Esophagus squamous epithelium (tissue), 5 donors: Measurements from ENCODE around the gene MID2. TPM values are rescaled to one million over a fixed set of nuclear protein-coding genes. Genes with fewer than 3 reads are reported as not detected.
"Not testable (repeated sequence)": the region's sequence is repeated elsewhere in the genome, so short reads cannot be mapped to it uniquely, and the experiment has no call there.

ENCODE experiments used
- DNase-seq: peaks from one replicate; lab custom pipeline; 2025; lab: John Stamatoyannopoulos, UW
- H3K27ac ChIP-seq, 4 donors: fragments of 200-600 bp; sonication (generic); one replicate each; pipeline ENCODE4 v1.5.1; 2016 to 2019; ENCODE audit warnings: mild to moderate bottlenecking in 1 of 4
- H3K27me3 ChIP-seq, 4 donors: fragments of 200-600 bp; sonication (generic); 1 replicate in 3 of 4; 2 replicates in 1 of 4; pipeline versions ENCODE4 v1.5.1 to v1.6.0; 2017 to 2021; ENCODE audit warnings: antibody characterized with exemption in 1 of 4
- H3K36me3 ChIP-seq, 3 donors: fragments of 200-600 bp; sonication (generic); one replicate each; pipeline ENCODE4 v1.5.1; 2016 to 2019
- H3K4me1 ChIP-seq, 3 donors: fragments of 200-600 bp; sonication (generic); one replicate each; pipeline ENCODE4 v1.5.1; 2017 to 2019
- H3K4me3 ChIP-seq, 4 donors: fragments of 200-600 bp; sonication (generic); 1 replicate in 3 of 4; 2 replicates in 1 of 4; pipeline ENCODE4 v1.5.1; 2016 to 2019; ENCODE audit warnings: mild to moderate bottlenecking in 2 of 4, moderate library complexity in 1 of 4
- H3K9me3 ChIP-seq, 3 donors: fragments of 200-600 bp; sonication (generic); one replicate each; pipeline ENCODE4 v1.5.1; 2016 to 2019
- POLR2A ChIP-seq, 4 donors: fragments of 450-650 bp; IDR thresholded peaks; one replicate each; pipeline ENCODE4 v1.6.1; 2017; ENCODE audit warnings: antibody characterized with exemption in 4 of 4, mild to moderate bottlenecking in 4 of 4, moderate library complexity in 3 of 4
- WGBS, 2 donors: methylation state at CpG; one replicate each; pipeline ENCODE4 v1.1.5; 2018; 5-methylcytosine and 5-hydroxymethylcytosine counted together
- intact Hi-C: fragments of 100-400 bp; cut with DNase I; formaldehyde crosslinking; loops from one replicate; pipeline ENCODE4 v1.15.0; 2022
- total RNA-seq, 4 donors: library from RNA; depleted of rRNA; stranded (reverse); fragments of >200 nt; gene quantifications; one replicate each; pipeline ENCODE4 v1.1.0, GENCODE V29; 2016
- TF ChIP-seq, protein P1 (sequence below), 6 experiments: fragments of 450-650 bp in 4 of 6; fragments of 200-600 bp in 2 of 6; sonication (generic) in 2 of 6; IDR thresholded peaks; one replicate each; pipeline ENCODE4 v1.5.1; 2016 to 2019; ENCODE audit warnings: antibody characterized with exemption in 6 of 6, mild to moderate bottlenecking in 4 of 6, moderate library complexity in 4 of 6
- donor health status: DM: yes; HTN: yes; CAD: no.

The MID2 gene
- total RNA-seq, 4 donors from 2014 or later, result 14.4 to 24.4 (median 17.7) TPM

DNA sequence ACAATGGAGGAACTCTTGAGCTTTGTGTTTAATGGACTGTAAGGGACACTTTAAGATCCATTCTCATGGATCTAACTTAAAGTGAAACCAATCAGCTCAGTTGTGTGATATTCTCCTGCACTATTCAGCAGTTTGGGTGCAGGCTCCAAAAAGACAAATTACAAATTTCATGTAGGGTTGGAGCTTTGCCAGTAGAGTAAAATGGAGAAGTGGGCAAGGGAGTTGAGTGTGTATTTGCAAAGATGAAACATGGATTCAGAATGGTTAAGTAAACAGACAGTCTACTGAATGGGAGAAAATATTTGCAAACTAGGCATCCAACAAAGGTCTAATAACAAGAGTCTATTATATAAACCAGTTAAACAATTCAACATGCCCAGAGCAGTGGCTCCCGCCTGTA, 21.2 kb upstream of the MID2 start:
- Histone ChIP-seq H3K36me3 (no peaks in the 10 kb centered on the region), H3K9me3 (peaks cover 0 to 17% (median 0%) of the 10 kb centered on the region in 3 donors), H3K27ac (no peak overlapping the region), H3K4me1 (no peaks in the 10 kb centered on the region), H3K27me3 (peaks cover 0 to 5% (median 0%) of the 10 kb centered on the region in 4 donors), H3K4me3 (no peak overlapping the region)
- DNase-seq, result no peak
- TF ChIP-seq POLR2A (IDR thresholded peaks at IDR 0.05), result no peak
- TF ChIP-seq, protein P1, sequence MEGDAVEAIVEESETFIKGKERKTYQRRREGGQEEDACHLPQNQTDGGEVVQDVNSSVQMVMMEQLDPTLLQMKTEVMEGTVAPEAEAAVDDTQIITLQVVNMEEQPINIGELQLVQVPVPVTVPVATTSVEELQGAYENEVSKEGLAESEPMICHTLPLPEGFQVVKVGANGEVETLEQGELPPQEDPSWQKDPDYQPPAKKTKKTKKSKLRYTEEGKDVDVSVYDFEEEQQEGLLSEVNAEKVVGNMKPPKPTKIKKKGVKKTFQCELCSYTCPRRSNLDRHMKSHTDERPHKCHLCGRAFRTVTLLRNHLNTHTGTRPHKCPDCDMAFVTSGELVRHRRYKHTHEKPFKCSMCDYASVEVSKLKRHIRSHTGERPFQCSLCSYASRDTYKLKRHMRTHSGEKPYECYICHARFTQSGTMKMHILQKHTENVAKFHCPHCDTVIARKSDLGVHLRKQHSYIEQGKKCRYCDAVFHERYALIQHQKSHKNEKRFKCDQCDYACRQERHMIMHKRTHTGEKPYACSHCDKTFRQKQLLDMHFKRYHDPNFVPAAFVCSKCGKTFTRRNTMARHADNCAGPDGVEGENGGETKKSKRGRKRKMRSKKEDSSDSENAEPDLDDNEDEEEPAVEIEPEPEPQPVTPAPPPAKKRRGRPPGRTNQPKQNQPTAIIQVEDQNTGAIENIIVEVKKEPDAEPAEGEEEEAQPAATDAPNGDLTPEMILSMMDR (IDR thresholded peaks at IDR 0.05), result no peak
- intact Hi-C loops, result no loop called here
- 19 to 22% methylated on average over 1 of the region's 1 CpG for WGBS, 2 donors

DNA sequence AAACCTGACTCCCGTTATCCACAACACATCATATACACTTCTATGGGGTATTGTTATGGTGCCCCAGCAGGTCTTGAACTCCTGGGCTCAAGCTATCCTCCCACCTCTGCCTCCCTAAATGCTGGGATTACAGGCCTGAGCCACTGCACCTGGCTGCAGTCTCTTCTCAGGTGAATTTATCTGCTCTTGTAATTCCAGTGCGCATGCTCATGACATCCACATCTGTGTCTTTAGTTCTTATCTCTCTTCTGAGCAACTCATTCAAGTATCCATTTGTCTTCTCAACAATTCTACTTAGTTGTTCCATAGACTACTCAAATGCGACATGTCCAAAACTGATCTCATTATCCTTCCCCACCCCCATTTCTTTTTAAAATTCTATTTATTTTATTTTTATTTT, 20.5 kb upstream of the MID2 start:
- intact Hi-C loops, result no loop called here
- 87 to 94% methylated on average over 3 of the region's 3 CpGs for WGBS, 2 donors
- peaks cover 0 to 17% (median 0%) of the 10 kb centered on the region in 3 donors for H3K9me3 ChIP-seq
- no peaks in the 10 kb centered on the region for H3K36me3 ChIP-seq
- H3K27me3 ChIP-seq, result peaks cover 0 to 5% (median 0%) of the 10 kb centered on the region in 4 donors
- no peak overlapping the region for H3K4me3 ChIP-seq
- H3K4me1 ChIP-seq, result no peaks in the 10 kb centered on the region
- TF ChIP-seq, protein P1 (IDR thresholded peaks at IDR 0.05), result no peak
- TF ChIP-seq POLR2A (IDR thresholded peaks at IDR 0.05), result no peak
- no peak overlapping the region for H3K27ac ChIP-seq
- DNase-seq, result no peak

DNA sequence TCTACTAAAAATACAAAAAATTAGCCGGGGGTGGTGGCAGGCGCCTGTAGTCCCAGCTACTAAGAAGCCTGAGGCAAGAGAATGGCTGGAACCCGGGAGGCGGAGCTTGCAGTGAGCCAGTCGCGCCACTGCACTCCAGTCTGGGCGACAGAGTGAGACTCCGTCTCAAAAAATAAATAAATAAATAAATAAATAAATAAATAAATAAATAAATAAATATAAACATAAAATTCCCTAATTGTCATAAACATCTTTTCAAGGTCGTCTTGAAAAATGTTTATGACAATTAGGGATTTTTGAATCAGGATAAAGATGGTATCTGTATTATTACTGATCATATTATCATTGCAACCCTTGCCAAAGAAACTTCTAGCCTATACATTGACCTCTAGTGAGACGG, 15.6 kb upstream of the MID2 start:
- DNase-seq, H3K4me1 ChIP-seq, H3K9me3 ChIP-seq, H3K36me3 ChIP-seq, H3K27me3 ChIP-seq, intact Hi-C loops, H3K27ac ChIP-seq, H3K4me3 ChIP-seq: not testable (repeated sequence)
- WGBS, 2 donors, result 82 to 84% methylated on average over 9 to 10 of the region's 10 CpGs

- peaks cover 0 to 16% (median 0%) of the 10 kb centered on the region in 3 donors for H3K4me1 ChIP-seq
- DNase-seq, result no peak
- TF ChIP-seq, protein P1 (IDR thresholded peaks at IDR 0.05), result no peak
- no peak for TF ChIP-seq POLR2A (IDR thresholded peaks at IDR 0.05)
- intact Hi-C loops, result no loop called here
- H3K27me3 ChIP-seq, result peaks cover 0 to 6% (median 0%) of the 10 kb centered on the region in 4 donors
- H3K9me3 ChIP-seq, result peaks cover 6 to 19% (median 9%) of the 10 kb centered on the region in 3 donors
- no peaks in the 10 kb centered on the region for H3K36me3 ChIP-seq
- no peak overlapping the region for H3K4me3 ChIP-seq
- H3K27ac ChIP-seq, result no peak overlapping the region
These were observed 6.7 kb upstream of the MID2 start for GRCh38 chrX:107818900-107819521.

DNA sequence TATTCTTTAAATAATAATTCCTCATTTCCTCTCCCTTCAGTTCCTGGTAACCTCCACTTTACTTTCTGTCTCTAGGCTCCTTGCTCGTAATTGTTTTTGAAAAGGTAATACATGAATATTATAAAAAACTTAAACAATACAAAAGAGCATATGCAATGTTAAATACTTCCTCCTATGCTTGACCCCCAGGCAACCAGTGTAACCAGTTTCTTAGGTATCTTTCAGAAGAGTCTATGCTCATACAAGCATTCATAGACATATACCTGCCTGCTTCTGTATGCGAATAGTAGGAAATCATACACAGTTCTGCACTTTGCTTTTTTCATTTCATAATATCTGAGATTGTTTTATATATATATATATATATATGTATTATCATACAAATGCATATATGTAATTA, 2.6 kb upstream of the MID2 start:
- Histone ChIP-seq H3K4me3 (no peak overlapping the region), H3K9me3 (peaks cover 6 to 18% (median 9%) of the 10 kb centered on the region in 3 donors), H3K36me3 (no peaks in the 10 kb centered on the region), H3K27me3 (peaks cover 0 to 6% (median 0%) of the 10 kb centered on the region in 4 donors), H3K27ac (no peak overlapping the region), H3K4me1 (peaks cover 0 to 37% (median 0%) of the 10 kb centered on the region in 3 donors)
- WGBS, 2 donors, result 22 to 55% methylated on average over 2 of the region's 2 CpGs
- intact Hi-C loops, result no loop called here
- DNase-seq, result no peak
- TF ChIP-seq, protein P1 (IDR thresholded peaks at IDR 0.05), result no peak
- TF ChIP-seq POLR2A (IDR thresholded peaks at IDR 0.05), result no peak
